ENCODE results near the gene GRWD1.

The GRWD1 gene

DNA sequence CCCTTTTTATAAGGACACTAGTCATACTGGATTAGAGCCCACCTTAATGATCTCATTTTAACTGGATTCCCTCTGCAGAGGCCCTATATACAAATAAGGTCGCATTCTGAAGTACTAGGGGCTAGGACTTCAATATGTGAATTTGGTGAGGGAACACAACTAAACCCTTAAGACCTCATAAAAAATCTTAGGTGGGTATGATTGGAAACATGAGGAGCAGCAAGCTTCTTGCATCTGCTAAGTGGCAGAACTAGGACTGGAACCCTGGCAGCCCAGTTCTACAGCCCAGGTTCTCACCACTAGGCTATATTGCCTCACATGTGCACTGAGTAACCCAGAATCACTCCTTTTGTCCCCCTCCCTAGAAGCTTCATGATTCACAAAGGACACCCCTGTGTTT is 17.1 kb upstream of the GRWD1 start:
- DNase-seq = no peak

GRCh38 chr19:48433337-48433736 is 12.4 kb upstream of the GRWD1 start:
- DNase-seq = no peak

GRCh38 chr19:48436586-48436985 is 9.2 kb upstream of the GRWD1 start:
- DNase-seq = no peak

DNA sequence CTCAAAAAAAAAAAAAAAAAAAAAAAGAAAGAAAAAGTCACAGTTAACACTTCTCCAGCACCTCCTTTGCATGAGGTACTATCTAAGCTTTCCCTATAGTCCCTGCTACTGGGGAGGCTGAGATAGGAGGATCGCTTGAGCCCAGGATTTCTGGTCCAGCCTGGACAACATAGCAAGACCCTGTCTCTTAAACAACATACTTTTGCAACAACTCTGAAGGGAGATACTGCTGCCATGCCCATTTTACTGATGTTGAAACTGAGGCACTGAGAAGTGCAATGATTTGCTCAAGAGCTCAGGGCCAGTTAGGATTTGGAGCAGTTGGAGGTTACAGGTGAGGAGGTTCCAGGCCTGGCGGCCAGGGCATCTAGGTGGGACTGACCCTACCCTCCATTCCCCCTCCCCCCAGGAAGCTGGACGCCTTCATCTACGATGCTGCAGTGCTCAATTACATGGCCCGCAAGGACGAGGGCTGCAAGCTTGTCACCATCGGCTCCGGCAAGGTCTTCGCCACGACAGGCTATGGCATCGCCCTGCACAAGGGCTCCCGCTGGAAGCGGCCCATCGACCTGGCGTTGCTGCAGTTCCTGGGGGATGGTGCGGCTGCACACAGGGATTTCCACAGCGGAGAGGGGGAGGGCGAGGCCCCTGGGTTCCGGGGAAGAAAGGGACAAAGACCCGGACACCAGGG is 4.3 kb upstream of the GRWD1 start:
- no peak for DNase-seq

GRCh38 chr19:48442116-48443035 is 3.4 kb upstream of the GRWD1 start:
- no peak for DNase-seq

DNA sequence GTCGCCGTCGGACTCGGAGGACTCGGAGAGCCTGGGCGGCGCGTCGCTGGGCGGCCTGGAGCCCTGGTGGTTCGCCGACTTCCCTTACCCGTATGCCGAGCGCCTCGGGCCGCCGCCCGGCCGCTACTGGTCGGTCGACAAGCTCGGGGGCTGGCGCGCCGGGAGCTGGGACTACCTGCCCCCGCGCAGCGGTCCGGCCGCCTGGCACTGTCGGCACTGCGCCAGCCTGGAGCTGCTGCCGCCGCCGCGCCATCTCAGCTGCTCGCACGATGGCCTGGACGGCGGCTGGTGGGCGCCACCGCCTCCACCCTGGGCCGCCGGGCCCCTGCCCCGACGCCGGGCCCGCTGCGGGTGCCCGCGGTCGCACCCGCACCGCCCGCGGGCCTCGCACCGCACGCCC is 2.5 kb upstream of the GRWD1 start:
- no peak for DNase-seq

- DNase-seq = no peak
These were observed 2.1 kb upstream of the GRWD1 start for GRCh38 chr19:48443731-48444128.

- DNase-seq = no peak
These were observed 1.5 kb upstream of the GRWD1 start for GRCh38 chr19:48444129-48444935.

DNA sequence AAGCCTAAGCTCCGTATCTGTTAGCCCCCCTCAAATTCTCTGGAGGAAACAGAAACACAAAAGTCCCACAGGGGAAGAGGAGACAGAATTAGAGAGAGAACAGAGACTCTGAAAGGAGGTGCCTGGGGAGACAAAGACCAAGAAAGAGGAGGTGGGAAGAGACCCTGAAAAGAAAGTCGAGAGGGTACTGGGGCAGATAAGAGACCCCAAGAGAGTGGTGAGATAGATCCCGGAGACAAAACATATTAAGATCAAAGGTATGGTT is 915 bp upstream of the GRWD1 start:
- DNase-seq = no peak

- DNase-seq = no peak
These were observed 552 bp upstream of the GRWD1 start for GRCh38 chr19:48445256-48445605.

GRCh38 chr19:48446579-48446978 is 796 bp downstream of the GRWD1 start:
- no peak for DNase-seq

- DNase-seq = no peak
These were observed 2.8 kb downstream of the GRWD1 start for GRCh38 chr19:48448563-48448962.

DNA sequence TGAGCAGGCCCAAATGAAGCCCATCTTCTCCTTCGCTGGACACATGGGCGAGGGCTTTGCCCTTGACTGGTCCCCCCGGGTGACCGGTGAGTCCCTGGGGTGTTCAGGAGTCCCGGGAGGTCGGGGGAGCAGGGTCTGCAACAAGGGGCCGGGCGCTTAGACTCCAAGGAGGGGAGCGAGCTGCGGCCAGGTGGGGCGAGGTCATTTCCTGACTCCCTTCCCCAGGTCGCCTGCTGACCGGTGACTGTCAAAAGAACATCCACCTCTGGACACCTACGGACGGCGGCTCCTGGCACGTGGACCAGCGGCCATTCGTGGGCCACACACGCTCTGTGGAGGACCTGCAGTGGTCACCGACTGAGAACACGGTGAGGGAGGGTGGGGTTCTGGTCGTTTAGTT is 4.7 kb downstream of the GRWD1 start:
- no peak for DNase-seq

DNA sequence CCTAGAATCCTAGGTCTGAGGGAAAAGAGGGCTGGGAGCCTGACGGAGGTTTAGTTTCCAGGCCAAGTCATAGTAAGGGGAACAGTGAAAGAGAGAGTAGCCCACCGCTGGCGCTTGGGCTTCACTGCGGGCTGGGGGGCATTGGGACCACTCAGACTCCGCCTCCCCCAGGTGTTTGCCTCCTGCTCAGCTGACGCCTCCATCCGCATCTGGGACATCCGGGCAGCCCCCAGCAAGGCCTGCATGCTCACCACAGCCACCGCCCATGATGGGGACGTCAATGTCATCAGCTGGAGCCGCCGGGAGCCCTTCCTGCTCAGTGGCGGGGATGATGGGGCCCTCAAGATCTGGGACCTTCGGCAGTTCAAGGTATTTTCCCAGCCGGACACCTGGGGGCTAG is 5.1 kb downstream of the GRWD1 start:
- no peak for DNase-seq

- no peak for DNase-seq
These were observed 5.8 kb downstream of the GRWD1 start for GRCh38 chr19:48451624-48452023.

DNA sequence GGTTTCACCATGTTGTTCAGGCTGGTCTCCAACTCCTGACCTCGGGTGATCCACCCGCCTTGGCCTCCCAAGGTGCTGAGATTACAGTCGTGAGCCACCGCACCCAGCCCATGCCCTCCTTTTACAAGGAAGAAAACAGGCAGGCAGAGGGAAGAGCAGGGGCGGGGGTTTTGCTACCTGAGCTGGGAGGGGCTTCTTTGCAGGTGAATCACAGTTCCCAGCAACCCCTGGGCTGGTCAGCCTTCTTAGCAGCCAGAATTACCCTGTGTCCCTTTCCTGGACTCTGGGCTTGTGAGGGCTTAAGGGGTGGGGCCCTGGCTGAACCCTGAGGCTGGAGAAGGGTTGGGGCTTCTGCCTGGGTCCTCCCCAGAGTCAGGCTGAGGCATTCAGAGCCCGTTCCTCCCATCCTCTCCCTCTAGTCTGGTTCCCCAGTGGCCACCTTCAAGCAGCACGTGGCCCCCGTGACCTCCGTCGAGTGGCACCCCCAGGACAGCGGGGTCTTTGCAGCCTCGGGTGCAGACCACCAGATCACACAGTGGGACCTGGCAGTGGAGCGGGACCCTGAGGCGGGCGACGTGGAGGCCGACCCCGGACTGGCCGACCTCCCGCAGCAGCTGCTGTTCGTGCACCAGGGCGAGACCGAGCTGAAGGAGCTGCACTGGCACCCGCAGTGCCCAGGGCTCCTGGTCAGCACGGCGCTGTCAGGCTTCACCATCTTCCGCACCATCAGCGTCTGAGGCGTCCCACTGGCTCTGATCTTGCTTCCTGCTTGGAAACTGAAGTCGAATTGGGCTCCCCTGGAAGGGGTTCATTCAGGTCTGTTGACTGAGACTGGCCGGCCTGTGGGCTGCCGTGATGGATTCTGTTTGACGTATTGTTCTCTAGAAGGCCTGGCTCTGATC is 6.8 kb downstream of the GRWD1 start:
- DNase-seq = no peak

DNA sequence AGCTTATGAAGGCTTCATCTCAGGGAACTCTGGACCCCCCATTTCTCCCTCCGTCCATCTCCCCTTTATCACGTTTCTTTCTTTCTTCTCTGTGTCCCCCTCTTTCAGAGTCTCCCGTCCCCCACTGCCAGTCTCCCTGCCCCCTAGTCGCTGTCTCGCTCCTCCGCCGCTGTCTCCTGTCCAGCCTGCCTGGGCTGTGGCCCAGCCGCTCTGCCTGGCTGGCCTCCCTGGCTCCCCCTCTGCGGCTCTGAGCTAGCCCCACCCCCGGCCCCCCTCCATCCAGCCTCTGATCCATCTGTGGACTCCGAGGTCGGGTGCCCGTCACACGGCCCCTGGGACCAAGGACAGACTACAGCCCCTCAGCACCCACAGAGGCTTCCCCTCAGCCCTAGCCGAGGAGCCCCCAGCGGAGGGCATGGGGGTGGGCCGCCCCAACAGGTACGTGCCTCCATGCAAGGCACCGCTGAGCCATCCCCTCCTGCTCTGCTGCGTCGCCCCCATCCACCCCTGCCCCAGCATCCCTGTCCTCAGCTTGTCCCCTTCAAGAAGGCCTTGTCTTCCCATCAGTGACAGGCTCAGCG is 8.5 kb downstream of the GRWD1 start:
- DNase-seq = no peak

GRCh38 chr19:48455171-48455907 is 9.6 kb downstream of the GRWD1 start, which contains the start of gene KCNJ14:
Gene KCNJ14, plus strand, starts transcription at chr19:48455574. Its CDS starts 6,151 bp downstream, at chr19:48461725.
- DNase-seq = no peak

DNA sequence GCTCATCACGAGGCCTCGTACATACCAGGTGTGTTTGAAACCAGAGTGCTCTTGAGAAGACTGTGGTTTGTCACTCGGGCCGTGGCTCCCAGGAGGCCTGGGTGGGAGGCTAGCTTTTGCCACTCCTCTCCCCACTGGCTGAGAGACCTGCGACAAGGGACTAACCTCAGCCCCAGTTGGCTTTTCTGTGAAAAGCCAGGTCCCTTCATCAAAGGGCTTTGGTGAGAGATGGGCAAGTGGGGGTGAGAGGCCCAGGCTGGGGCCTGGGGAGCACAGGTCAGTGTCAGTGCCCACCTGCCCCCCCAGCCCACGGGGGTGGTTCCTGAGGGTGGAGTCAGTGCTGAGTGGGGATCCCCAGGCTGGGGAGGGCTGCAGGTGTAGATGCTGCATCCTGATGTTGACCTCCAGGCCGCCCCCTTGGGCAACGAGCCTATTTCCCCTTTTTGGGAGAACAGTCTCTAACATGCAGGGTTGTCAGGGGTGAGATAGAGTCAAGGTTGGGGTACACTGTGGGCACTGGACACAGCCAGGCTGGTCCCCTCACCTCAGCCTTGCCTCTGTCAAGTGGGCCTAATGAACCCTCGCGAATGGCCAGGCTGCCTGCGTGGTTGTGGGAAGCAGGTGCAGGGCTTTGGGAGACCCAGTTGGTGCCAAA is 10.3 kb downstream of the GRWD1 start:
- DNase-seq = no peak

DNA sequence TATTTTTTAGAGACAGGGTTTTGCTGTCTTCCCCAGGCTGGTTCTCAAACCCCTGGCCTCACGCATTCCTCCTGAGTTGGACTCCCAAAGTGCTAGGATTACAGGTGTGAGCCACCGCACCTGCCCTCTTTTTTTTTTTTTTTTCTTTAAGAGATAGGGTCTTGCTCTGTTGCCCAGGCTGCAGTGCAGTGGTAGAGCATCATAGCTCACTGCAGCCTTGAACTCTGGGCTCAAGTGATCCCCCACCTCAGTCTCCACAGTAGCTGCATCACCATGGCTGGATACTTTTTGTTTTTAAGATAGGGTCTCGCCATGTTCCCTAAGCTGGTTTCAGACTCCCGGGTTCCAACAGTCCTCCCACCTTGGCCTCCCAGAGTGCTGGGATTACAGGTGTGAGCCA is 11.1 kb downstream of the GRWD1 start:
- DNase-seq = no peak

GRCh38 chr19:48458016-48458415 is 12.2 kb downstream of the GRWD1 start:
- no peak for DNase-seq

Data from stimulated activated CD4-positive, alpha-beta T cell treated with anti-CD3 and anti-CD28 coated beads, Interleukin-4, amount 100 ng/mL, for 1 hour (primary cell).